Measurements from ENCODE around the gene SEC14L1.
"Not testable (repeated sequence)": the region's sequence is repeated elsewhere in the genome, so short reads cannot be mapped to it uniquely, and the experiment has no call there.

SEC14L1 gene

GRCh38 chr17:77128896-77129567 is 11.7 kb upstream of the SEC14L1 start:
- H3K27me3 Mint-ChIP-seq, result no peaks in the 10 kb centered on the region
- DNase-seq, result no peak
- H3K4me1 Mint-ChIP-seq, result peaks cover 52% of the 10 kb centered on the region
- peak overlapping the region in 1 of 2 donors; percentile 31 for H3K4me3 Mint-ChIP-seq
- H3K9me3 Mint-ChIP-seq, result no peaks in the 10 kb centered on the region
- ATAC-seq, result no peak
- peak overlapping the region in 1 of 2 donors; percentile 90 for H3K27ac Mint-ChIP-seq

GRCh38 chr17:77129568-77130301 is 11.0 kb upstream of the SEC14L1 start:
- Mint-ChIP-seq H3K27me3 (no peaks in the 10 kb centered on the region), H3K4me3 (peak overlapping the region; percentile 26 to 66), H3K27ac (peak overlapping the region; percentile 55 to 80), H3K4me1 (peaks cover 45% of the 10 kb centered on the region), H3K9me3 (no peaks in the 10 kb centered on the region)
- no peak for ATAC-seq
- no peak for DNase-seq

- ATAC-seq, result no peak
- no peaks in the 10 kb centered on the region for H3K27me3 Mint-ChIP-seq
- DNase-seq, result no peak
- no peaks in the 10 kb centered on the region for H3K9me3 Mint-ChIP-seq
- H3K4me1 Mint-ChIP-seq, result peaks cover 41% of the 10 kb centered on the region
- no peak overlapping the region for H3K4me3 Mint-ChIP-seq
- no peak overlapping the region for H3K27ac Mint-ChIP-seq
These were observed 10.2 kb upstream of the SEC14L1 start for GRCh38 chr17:77130525-77130924.

DNA sequence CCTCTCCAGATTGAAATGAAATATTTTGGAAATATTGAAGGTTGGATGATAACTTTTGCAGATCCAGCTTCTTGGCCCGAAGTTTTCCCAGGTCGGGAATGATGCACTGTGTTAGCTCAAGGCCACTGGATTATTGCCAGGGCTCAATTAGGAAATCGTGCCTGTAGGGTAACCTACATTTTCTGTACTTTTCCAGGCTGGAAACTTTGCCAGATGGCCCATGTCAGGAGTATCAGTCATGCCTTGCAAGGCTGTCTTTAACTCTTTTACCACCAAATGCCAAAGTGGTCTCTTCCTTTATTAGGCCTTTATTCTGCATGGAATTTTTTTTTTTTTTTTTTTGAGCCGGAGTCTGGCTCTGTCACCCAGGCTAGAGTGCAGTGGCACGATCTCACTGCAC is 8.9 kb upstream of the SEC14L1 start:
- H3K27ac Mint-ChIP-seq, result no peak overlapping the region
- ATAC-seq, result no peak

GRCh38 chr17:77132411-77133086 is 8.2 kb upstream of the SEC14L1 start:
- peaks cover 5 to 8% of the 10 kb centered on the region in 2 donors for H3K9me3 Mint-ChIP-seq
- peak overlapping the region in 1 of 2 donors; percentile 63 for H3K27ac Mint-ChIP-seq
- DNase-seq, result no peak
- H3K4me3 Mint-ChIP-seq, result no peak overlapping the region
- H3K27me3 Mint-ChIP-seq, result no peaks in the 10 kb centered on the region
- no peak for ATAC-seq
- H3K4me1 Mint-ChIP-seq, result peaks cover 34% of the 10 kb centered on the region

More for the DNA sequence above, 8.9 kb upstream of the SEC14L1 start:
- no peak for DNase-seq
- Mint-ChIP-seq H3K4me1 (peaks cover 39% of the 10 kb centered on the region), H3K9me3 (peaks cover under 1 to 1% of the 10 kb centered on the region in 2 donors), H3K27me3 (no peaks in the 10 kb centered on the region), H3K4me3 (no peak overlapping the region)

- peaks cover 34% of the 10 kb centered on the region for H3K4me1 Mint-ChIP-seq
- no peak overlapping the region for H3K4me3 Mint-ChIP-seq
- ATAC-seq, result no peak
- peak overlapping the region in 1 of 2 donors; percentile 63 for H3K27ac Mint-ChIP-seq
- H3K9me3 Mint-ChIP-seq, result peaks cover 11 to 14% of the 10 kb centered on the region in 2 donors
- no peaks in the 10 kb centered on the region for H3K27me3 Mint-ChIP-seq
- DNase-seq, result no peak
These were observed 7.6 kb upstream of the SEC14L1 start for GRCh38 chr17:77133087-77133638.

- Mint-ChIP-seq H3K9me3 (peaks cover 11 to 14% of the 10 kb centered on the region in 2 donors), H3K4me3 (no peak overlapping the region), H3K4me1 (peaks cover 27% of the 10 kb centered on the region), H3K27ac (no peak overlapping the region), H3K27me3 (no peaks in the 10 kb centered on the region)
- ATAC-seq (no peak), DNase-seq (no peak)
These were observed 4.4 kb upstream of the SEC14L1 start for GRCh38 chr17:77136420-77136767.

DNA sequence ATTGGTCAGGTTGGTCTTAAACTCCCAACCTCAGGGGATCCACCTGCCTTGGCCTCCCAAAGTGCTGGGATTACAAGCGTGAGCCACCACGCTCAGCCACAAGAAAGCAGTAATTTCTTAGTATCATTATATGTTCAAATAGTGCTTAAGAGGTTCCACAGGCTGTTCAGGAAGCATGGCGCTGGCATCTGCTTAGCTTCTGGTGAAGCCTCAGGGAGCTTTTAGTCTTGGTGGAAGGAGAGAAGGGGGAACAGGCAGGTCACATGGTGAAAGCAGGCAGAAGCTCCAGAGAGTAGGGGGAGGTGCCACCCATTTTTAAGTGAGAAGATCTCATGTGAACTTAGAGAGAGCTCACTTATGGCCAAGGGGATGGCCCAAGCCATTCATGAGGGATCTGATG is 3.7 kb upstream of the SEC14L1 start:
- H3K4me3 Mint-ChIP-seq, result no peak overlapping the region
- DNase-seq (no peak), ATAC-seq (no peak)
- H3K9me3 Mint-ChIP-seq, result peaks cover 11 to 14% of the 10 kb centered on the region in 2 donors
- H3K27me3 Mint-ChIP-seq, result no peaks in the 10 kb centered on the region
- H3K4me1 Mint-ChIP-seq, result peaks cover 32% of the 10 kb centered on the region
- H3K27ac Mint-ChIP-seq, result peak overlapping the region in 1 of 2 donors; percentile 71

- peaks cover 40% of the 10 kb centered on the region for H3K4me1 Mint-ChIP-seq
- peaks cover 11 to 14% of the 10 kb centered on the region in 2 donors for H3K9me3 Mint-ChIP-seq
- H3K27ac Mint-ChIP-seq, result peak overlapping the region; percentile 55 to 59
- DNase-seq, result peak in 1 of 2 donors; percentile 39
- peak overlapping the region; percentile 14 for H3K4me3 Mint-ChIP-seq
- ATAC-seq, H3K27me3 Mint-ChIP-seq: not testable (repeated sequence)
These were observed 2.9 kb upstream of the SEC14L1 start for GRCh38 chr17:77137886-77138285.

DNA sequence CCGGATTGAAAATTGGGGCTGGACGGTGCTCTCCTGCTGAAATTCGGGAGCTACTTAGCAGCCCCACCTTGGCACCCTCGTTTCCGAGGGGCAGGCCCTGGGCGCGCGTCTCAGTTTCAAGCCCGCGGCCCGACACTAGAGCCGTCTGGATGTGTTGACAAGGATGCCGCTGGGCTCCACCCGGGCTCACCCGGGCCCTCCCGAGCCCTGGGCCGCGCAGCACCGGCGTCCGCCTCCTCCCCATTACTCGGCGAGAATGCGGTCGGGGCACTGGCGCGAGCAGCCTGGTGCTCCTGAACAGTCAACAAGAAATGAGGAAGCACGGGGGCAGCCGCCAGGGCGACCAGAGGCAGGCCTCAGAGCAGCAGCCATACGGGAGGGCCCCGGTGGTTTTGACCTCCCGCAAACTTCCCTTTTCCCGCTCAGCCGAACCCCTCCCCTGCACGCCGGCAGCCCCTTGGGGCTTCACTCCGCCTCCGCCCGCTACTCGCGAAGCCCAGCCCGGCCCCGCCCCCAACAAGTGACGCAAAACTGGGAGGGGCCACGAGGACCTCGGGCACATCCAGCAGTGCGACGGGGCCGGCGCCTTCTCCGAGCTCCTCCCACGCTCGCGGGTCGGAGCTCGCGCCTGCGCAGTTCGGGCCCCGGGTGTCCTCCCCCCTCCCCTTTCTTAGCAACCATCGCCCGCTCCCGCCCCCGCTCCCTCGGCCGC is 447 bp upstream of the SEC14L1 start:
- Mint-ChIP-seq H3K4me3 (peak overlapping the region; percentile 77 to 80), H3K27ac (peak overlapping the region; percentile 94 to 99), H3K4me1 (peaks cover 63% of the 10 kb centered on the region), H3K27me3 (no peaks in the 10 kb centered on the region), H3K9me3 (peaks cover 11 to 14% of the 10 kb centered on the region in 2 donors)
- ATAC-seq (peak; percentile 88), DNase-seq (peak; percentile 100)

DNA sequence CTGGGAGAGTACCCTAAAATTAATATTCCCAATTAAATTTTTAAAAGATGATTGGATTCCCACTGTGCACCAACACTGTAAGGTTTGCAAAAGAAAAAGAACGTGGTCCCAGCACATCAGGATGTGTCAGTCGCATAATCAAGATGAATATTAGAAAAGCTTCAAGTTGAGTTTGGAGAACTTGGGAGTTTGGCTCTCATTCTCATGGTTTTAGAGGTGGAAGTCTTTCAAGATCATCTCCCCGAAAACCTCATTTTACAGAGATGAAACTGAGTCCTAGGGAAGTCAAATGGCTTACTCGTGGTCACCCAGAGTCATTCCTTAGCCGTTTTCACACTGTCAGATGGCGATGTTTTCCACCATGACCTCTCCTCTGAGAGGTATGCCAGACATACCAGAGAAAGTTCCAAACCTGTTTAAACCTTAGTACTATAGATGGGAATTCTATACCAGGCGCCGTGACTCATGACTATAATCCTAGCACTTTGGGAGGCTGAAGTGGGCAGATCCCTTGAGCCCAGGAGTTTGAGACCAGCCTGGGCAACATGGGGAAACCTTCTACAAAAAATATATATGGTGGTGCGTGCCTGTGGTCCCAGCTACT is 1.2 kb downstream of the SEC14L1 start:
- Mint-ChIP-seq H3K27me3 (no peaks in the 10 kb centered on the region), H3K4me1 (peaks cover 69% of the 10 kb centered on the region), H3K9me3 (peaks cover 10 to 12% of the 10 kb centered on the region in 2 donors), H3K27ac (peak overlapping the region; percentile 93 to 98), H3K4me3 (peak overlapping the region; percentile 90 to 93)
- DNase-seq (no peak), ATAC-seq (no peak)

GRCh38 chr17:77142689-77143088 is 1.9 kb downstream of the SEC14L1 start:
- H3K9me3 Mint-ChIP-seq, result peaks cover 4 to 5% of the 10 kb centered on the region in 2 donors
- H3K27ac Mint-ChIP-seq, result no peak overlapping the region
- no peak for DNase-seq
- H3K4me3 Mint-ChIP-seq, result peak overlapping the region; percentile 90 to 93
- H3K27me3 Mint-ChIP-seq, result no peaks in the 10 kb centered on the region
- no peak for ATAC-seq
- H3K4me1 Mint-ChIP-seq, result peaks cover 73% of the 10 kb centered on the region

GRCh38 chr17:77143306-77143705 is 2.5 kb downstream of the SEC14L1 start:
- no peak for ATAC-seq
- no peak overlapping the region for H3K27ac Mint-ChIP-seq
- H3K27me3 Mint-ChIP-seq, result no peaks in the 10 kb centered on the region
- peaks cover 73% of the 10 kb centered on the region for H3K4me1 Mint-ChIP-seq
- no peaks in the 10 kb centered on the region for H3K9me3 Mint-ChIP-seq
- peak overlapping the region; percentile 24 to 67 for H3K4me3 Mint-ChIP-seq
- no peak for DNase-seq

- no peak overlapping the region for H3K4me3 Mint-ChIP-seq
- no peaks in the 10 kb centered on the region for H3K9me3 Mint-ChIP-seq
- DNase-seq (no peak), ATAC-seq (no peak)
- H3K4me1 Mint-ChIP-seq, result peaks cover 80% of the 10 kb centered on the region
- no peak overlapping the region for H3K27ac Mint-ChIP-seq
- no peaks in the 10 kb centered on the region for H3K27me3 Mint-ChIP-seq
These were observed 3.5 kb downstream of the SEC14L1 start for GRCh38 chr17:77144227-77144626.

GRCh38 chr17:77145224-77145611 is 4.4 kb downstream of the SEC14L1 start:
- H3K27ac Mint-ChIP-seq, result peak overlapping the region; percentile 9 to 89
- no peak for DNase-seq
- H3K27me3 Mint-ChIP-seq, result no peaks in the 10 kb centered on the region
- H3K4me3 Mint-ChIP-seq, result peak overlapping the region; percentile 74 to 79
- no peaks in the 10 kb centered on the region for H3K9me3 Mint-ChIP-seq
- H3K4me1 Mint-ChIP-seq, result peaks cover 77% of the 10 kb centered on the region
- ATAC-seq, result no peak
